AG04449 (cell line): ENCODE measurements around the gene NEK2.
A peak's percentile ranks its signal among the peaks of the same experiment; 100 is the strongest.

Experiments
- CTCF ChIA-PET: fragments of 350-600 bp; formaldehyde crosslinking; extraction: SDS; loops from one replicate; lab custom pipeline; 2021; ENCODE audit warnings: antibody characterized with exemption; lab: Yijun Ruan, JAX
- POLR2A ChIA-PET: fragments of 400-600, 350-600 bp; formaldehyde crosslinking; extraction: SDS; loops from one replicate; lab custom pipeline; 2020; ENCODE audit warnings: antibody characterized with exemption, inconsistent platforms; lab: Yijun Ruan, JAX
- DNase-seq: peaks from one replicate; pipeline ENCODE4 v3.0.0-alpha.2; 2010; ENCODE audit warnings: low read depth, low spot score
- H3K4me3 ChIP-seq: 2 replicates; pipeline ENCODE4 v1.5.1; 2011; ENCODE audit warnings: low read depth, mild to moderate bottlenecking, control low read depth, low read length
- CTCF ChIP-seq: IDR thresholded peaks from one replicate; pipeline ENCODE4 v1.5.1; 2011; ENCODE audit warnings: mild to moderate bottlenecking, moderate library complexity, low read length, control low read depth, inconsistent platforms; ENCODE audit not compliant: insufficient read depth; ENCODE audit errors: missing control alignments

NEK2 gene

DNA sequence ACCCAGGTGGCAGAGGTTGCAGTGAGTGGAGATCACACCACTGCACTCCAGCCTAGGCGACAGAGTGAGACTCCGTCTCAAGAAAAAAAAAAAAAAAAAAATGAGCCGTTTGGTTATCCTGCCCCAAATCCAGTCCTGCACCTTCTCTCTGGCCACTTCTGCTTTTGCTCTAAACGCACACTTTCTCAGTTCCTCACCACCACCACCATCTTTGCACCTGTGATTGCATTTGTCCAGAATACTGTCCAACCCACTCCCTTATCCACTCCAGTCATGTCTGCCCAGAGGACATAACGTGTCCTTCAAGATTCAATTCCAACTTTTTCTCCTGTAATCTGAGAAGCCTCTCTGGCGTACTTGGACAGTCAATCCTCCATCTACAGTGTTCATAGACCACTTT is 2.2 kb upstream of the NEK2 start:
- CTCF ChIA-PET, result interaction anchor here (1.3 to 17.8 kb wide), 4 partner anchors 21 to 393 kb away, joined by 5 to 254 read pairs (median 12); partner anchors contain the start of genes DTL and INTS7
- DNase-seq, result no peak
- TF ChIP-seq CTCF, result no peak
- no peak overlapping the region for H3K4me3 ChIP-seq
- POLR2A ChIA-PET, result no interaction called here

DNA sequence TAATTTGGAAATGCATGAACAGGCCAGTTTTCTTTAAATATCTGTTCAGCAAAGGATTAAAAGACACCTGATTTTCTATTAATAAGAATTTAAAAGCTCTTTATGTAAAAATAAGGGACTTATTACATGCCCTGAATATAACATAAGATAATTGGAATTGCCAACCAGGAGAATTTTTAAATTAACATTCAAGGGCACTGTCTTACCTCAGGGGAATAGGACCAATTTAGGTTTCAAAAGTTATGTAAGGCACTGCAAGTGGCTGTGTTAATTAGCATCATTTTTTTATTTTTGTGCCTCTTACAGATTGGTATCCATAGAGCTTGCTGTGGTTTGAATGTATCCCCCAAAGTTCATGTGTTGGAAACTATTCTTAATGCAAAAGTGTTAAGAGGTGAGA is 1.3 kb upstream of the NEK2 start:
- ChIA-PET CTCF (interaction anchor here (0.9 to 17.8 kb wide), 8 partner anchors 12 to 779 kb away, joined by 3 to 254 read pairs (median 7); partner anchors contain the start of genes DTL and INTS7), POLR2A (no interaction called here)
- no peak for TF ChIP-seq CTCF
- no peak for DNase-seq
- no peak overlapping the region for H3K4me3 ChIP-seq

DNA sequence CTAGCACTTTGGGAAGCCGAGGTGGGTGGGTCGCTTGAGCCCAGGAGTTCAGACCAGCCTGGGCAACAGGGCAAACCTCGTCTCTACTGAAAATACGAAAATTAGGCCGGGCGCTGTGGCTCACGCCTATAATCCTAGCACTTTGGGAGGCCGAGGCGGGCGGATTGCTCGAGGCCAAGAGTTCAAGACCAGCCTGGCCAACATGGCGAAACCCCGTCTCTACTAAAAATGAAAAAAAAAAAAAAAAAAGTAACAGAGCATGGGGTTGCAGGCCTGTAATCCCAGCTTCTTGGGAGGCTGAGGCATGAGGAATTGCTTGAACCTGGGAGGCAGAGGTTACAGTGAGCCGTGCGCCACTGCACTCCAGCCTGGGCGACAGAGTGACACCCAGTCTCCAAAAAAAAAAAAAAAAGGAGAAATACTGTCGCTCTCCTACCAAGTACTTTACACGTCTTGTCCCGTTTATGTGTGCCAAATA is 724 bp upstream of the NEK2 start:
- no peak for TF ChIP-seq CTCF
- peak overlapping the region; percentile 77 for H3K4me3 ChIP-seq
- DNase-seq, result no peak
- ChIA-PET CTCF (interaction anchor here (0.9 to 17.8 kb wide), 7 partner anchors 11 to 780 kb away, joined by 3 to 254 read pairs (median 8); partner anchors contain the start of genes DTL and INTS7), POLR2A (no interaction called here)

- no peak for DNase-seq
- no peak for TF ChIP-seq CTCF
- ChIA-PET CTCF (interaction anchor here (1.1 to 3.5 kb wide), 6 partner anchors 10 to 393 kb away, joined by 3 to 15 read pairs (median 6); no protein-coding TSS in a partner anchor), POLR2A (no interaction called here)
- no peak overlapping the region for H3K4me3 ChIP-seq
Observed at GRCh38 chr1:211667065-211667617, 8.3 kb downstream of the NEK2 start.

DNA sequence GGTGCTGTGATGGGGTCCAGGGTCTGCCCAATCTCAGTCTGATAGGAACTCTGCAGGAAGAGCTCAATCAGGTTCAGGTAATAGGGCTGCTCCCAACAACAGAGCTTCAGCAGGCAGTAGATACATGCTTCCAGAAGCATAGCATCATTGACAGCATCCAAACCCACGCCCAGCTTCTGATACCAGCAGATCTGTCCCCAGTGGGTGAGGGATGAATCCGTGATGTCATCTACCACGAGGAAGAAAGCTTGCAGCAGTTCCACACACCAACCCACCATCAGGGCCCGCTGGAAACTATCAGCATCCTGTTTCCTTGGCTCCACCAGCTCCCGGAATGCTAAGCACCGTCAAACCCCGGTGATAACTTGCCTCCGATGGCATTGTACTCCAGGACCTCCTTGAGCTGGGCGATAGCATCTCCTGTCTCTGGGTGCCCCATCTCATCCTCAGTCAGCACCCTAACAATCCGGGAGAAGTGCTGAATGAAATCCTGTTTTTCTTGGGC is 14.7 kb downstream of the NEK2 start:
- no peak overlapping the region for H3K4me3 ChIP-seq
- DNase-seq, result no peak
- no peak for TF ChIP-seq CTCF
- ChIA-PET POLR2A (no interaction called here), CTCF (interaction anchor here (1.0 to 3.1 kb wide), 6 partner anchors 8 to 337 kb away, joined by 3 to 19 read pairs (median 3); no protein-coding TSS in a partner anchor)

GRCh38 chr1:211656728-211657127 is 18.7 kb downstream of the NEK2 start:
- TF ChIP-seq CTCF, result no peak
- DNase-seq, result no peak
- ChIA-PET POLR2A (no interaction called here), CTCF (interaction anchor here (0.6 to 14.4 kb wide), 9 partner anchors 10 to 207 kb away, joined by 3 to 344 read pairs (median 4); no protein-coding TSS in a partner anchor)
- H3K4me3 ChIP-seq, result no peak overlapping the region
